HG02588 (cell line): ENCODE results near the gene BBS9.
"Not testable (repeated sequence)": the region's sequence is repeated elsewhere in the genome, so short reads cannot be mapped to it uniquely, and the experiment has no call there.

Source experiments
- ATAC-seq: cut with Tn5 transposase; IDR thresholded peaks from one replicate; pipeline ENCODE4 v1.9.1; 2021; ENCODE audit warnings: mild to moderate bottlenecking, moderate library complexity; ENCODE audit not compliant: unreplicated experiment

BBS9 gene

DNA sequence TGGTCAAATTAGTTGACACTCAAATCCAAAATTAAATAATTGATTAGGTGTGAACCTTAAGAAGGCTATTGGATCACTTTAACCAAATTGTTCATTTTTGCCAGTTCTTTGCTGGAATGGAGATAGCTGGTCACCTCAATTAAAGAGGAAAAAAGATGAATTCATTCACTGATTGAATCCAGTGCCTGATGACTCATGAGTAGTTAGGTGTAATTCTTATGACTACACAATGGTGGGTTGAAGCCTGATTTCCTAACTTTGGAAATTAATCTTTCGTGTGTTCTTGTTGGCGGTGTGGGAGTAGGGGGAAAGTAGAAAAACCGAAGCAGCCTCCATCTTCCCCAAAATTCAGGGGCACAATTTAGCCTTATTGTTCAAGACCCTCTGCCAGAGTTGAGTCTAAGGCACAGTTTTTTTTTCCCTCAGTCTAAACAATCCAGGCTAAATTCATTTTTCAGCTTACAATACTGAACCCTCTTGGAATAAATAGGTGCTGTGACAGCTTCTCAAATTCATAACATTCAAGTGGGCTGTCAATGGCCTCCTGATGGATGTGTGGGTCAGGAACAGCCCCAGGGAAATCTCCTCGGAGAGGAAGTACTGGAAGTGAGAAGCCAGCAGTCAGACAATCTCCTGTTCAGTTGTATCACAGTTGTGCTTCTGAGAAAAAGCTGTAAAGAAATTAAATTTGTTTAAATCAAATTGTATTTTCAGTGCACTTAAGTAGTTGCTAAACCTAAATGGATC lies 356.6 kb downstream of the BBS9 start:
- no peak for ATAC-seq

DNA sequence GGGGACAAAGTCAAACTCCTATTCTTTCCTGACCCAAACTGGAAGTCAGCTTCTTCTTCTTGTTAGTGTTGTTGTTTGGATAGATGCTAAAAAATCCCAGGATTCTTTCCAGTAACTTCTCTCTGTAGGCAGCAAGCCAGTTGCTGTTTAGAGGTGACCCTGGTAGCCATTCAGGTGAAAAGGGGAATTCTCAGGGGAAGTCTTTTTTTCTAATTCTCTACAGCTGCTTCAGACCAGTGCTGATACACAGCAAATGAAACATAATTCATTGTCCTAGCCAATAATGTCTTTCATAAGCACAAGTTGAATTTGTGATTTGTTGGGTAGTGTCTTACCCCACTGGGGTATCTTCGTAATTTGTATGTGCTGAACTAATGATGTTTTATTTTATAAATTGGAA lies 357.3 kb downstream of the BBS9 start:
- ATAC-seq, result no peak

DNA sequence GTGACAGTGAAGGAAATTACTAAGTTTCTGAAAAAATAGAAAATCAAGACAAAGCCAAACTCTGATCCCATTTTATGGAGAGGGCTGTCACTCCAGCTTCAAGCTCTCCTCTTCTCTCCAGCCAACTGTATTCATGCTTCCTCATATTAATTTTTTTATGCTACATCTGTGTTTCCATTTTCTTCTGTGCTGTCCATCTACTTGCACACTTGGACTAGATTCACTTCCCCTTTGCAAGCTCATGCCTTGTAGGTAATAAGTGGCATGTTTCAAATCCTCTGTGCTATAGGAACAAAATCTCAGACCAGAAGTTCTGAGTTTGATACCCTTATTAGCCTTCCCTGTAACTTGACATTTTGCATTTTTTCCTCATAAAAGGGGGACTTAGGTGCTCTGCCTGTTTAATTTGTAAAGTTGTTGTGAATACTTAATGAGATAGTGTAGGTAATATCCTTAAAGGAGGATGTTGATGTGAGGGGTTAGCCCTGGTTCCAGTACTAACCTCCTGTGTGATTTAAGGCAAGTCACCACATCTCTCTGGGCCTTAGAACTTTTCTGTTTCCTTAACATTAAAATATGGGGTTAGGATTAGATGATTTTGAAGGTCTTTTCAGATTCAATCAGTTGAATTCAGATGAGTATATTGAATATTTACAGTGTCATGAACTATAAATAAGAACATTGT lies 358.8 kb downstream of the BBS9 start:
- ATAC-seq, result no peak

DNA sequence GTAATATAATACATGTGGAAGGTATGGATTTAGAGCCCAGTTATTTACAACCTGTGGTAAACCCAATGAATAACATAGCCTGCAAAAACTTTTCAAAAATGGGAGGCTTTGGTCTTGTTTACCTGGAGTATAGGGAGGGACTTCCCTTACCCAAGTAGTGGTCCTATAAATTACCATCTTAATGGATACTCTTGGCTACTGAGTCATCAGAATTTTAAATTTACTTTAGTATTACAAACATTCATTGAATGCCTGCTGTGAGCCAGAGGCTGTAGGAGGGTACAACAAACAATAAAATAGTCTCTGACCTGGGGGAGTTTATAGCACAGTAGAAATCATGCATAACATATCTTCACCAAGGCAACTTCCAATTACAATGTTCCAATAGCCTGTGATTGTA lies 365.1 kb downstream of the BBS9 start:
- ATAC-seq, result no peak

DNA sequence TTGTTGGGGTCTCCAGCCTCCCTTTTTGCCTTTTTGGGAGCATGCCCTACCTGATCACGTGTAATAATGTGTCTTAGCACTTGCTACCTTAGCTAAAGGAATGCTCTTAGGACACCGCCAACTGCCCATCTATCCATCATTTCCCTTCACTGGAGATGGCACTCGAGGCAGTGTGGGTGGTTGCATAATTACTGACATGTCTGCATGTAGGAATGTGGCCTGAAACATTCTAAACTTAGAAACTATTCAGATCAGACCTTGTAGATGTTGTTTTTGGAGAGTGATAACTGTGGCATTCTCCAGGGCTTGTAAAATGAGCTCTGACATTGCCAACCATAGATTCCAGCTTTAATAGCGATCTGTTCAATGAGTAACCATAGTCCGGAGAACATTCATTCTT lies 365.8 kb downstream of the BBS9 start:
- no peak for ATAC-seq

DNA sequence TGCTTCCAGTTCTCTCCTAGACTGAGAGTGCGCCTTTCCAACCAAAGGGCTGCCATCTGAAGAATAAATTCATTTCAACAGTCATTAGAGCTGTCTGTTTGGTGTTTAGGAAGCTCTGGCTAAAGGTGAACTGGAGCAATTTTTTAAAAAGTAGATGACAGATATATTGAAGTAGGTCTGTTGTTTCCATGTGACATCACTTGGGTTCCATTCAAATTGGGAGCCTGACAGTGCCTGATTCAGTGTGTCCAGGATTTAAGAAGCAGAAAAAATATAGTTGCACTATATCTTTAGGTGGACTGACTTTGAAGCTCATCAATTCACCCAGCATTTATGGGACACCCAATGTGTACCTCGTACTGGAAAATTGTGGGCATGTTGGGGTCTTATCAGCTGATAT lies 367.7 kb downstream of the BBS9 start:
- no peak for ATAC-seq

DNA sequence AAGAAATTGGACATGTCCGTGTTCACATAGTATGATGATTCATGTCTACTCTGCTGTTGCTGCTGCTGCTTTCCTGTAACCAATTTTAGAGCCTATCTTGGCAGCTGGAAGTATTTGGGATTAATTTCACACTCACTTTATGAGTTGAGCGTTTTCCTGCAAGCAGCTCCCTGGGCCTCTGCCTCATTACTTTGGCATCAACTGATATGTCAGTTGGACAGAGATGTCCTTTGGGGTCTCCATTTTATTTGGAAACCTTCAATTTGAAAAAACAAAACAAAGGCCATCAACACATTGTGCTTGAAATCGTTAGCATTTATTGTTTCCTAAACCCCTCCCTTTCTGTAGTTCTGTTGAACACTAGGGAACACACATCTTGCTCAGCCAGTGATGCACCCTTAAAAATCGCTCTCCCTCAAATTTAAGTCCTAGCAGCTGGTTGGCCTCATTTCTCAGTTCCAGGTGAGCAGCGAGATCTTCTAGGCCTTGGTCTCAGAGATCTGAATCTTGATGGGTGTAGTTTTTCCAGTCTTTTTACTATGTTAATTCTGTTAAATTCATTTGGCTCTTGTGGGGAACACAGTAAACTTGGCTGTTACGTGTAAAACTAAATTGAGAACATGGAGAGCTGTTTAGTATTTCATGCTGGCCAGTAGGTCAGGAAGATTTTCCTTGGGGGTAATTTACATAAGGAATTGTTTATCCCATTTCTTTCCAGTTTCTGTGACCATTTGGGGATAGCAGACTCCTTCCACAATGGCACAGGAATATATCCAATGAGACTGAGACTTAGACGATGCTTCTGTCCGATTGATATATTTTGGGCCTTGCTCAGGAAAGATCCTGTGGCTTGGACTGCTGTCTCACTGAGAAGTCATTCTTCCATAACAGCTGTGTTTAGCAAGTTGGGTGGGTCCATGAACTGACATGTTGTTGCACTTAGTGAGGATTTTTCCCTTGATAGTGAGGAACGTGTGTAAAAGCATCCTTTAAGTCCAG lies 371.6 kb downstream of the BBS9 start:
- ATAC-seq, result no peak

DNA sequence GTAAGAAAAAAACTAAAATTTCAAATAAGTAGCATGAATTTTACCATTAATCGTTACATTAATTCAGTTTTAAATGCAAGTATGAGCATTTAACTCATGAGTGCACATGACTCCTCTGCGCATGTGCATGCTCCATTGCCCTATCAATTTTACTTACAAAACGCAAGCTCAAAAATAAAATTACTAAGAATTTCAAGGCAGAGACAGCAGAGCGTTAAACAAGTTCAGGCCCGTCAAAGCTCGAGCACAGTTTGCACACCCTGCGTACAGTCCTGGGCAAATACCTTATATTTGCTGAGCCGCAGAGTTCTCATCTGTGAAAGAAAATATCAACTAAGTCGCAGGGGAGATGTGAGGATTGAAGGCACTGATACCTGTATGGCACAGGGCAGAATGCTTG lies 373.6 kb downstream of the BBS9 start:
- ATAC-seq, result no peak

DNA sequence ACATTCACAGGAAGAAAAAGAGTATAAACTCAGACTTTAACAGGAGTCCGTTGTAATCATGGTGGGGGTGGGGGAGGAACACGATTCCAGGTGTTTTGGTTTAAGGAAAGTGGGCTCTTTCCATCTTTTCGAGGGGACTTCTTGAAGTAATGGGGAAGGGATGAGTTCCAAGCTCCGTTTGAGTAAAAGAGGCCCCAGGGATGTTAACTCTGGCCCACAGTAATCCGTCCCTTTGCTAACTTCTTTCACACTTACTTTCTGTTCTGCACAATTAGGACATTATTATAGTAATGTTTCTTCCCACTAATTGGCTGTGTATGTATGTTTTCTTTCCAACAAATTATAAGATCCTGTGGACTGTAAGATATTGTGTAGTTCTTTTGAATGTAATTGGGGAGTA lies 374.4 kb downstream of the BBS9 start:
- ATAC-seq, result no peak

DNA sequence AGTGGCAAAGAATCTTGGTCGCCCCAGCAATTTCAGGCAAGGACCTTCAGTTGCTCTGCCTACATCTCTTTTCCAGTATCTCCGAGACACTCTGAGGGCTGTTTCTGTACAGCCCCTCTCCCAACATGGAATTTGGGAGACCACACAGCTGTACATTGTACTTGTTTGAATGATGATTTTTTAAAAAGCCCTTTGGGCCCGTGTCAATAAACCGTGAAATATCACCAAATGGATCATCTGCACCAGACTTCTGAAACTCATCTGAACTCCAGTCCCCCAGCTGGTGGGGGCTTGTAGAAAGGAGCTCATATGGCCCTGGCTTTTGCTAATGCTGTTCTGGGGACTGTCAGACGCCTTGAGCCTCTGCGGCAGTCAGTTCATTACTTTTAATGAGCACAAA lies 374.9 kb downstream of the BBS9 start:
- no peak for ATAC-seq

DNA sequence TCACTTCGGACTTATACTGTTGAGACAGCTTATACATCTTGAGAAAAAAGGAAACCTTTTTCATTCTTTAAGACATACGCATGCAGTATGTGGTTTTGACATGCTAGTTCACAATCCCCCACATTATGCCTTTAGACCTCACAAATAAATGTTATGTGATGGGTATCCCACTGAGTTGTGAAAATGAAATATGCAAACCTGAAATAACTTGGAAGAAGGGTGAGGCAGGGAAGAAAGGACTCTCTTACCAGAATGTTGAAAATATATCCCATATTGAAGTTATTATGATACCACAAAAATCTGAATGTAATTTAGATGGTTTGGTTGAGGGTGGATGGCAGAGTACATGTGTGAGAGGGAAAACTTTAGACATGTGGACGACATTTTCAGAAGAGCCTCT lies 379.8 kb downstream of the BBS9 start:
- no peak for ATAC-seq

DNA sequence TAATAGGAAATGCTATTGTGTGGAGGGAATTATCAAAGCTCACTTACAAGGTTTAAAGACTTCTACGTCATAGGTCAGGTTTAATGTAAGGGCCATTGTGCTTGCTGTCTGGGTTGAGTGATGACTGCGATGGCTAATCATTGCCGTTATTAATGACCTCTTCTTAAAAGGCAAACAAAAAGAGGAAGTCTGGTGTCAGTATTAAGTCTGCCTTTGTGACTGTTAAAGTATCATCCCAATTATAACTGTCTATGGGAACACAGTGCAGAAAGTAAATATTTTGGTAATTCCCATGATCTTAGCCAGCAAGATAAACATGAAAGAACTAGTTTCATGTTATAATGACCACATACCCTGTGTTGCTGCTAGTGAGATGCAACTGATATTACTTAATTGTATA lies 382.4 kb downstream of the BBS9 start:
- no peak for ATAC-seq

DNA sequence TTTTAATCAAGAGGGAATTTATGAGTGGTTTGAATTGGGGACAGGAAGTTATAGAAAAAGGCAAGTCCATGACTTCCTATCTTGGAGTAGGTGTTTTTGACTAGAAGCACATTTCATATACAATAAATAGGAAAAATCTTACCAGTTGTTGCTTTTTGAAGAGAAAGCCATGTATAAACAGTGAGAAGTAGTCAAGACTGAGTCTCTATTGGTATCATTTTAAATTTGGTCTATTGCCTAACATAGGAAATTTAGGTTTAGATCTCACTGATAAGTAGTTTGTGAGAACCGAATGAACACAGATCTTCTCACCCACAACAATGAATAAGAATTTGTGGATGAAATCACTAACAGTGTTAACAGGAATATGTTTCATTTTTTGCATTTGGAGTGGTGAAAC lies 387.2 kb downstream of the BBS9 start:
- no peak for ATAC-seq

DNA sequence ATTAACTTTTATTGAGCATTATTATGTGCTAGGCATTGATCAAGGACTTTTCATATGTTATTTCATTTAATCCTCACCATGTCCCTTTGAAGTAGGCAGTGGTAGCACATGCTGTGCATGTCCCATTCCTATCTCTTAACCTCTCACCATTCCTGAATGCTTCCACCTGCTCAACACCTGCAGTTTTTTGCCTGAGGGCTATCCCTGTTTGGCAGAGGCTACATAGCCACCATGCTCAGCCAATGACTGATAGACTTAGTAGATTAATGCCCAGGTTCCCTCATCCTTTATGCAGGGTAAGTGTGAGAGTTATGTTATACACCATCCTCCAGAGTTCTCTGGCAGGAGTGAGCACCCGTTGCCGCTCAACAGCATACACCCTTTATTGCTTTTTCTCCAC lies 387.8 kb downstream of the BBS9 start:
- no peak for ATAC-seq

DNA sequence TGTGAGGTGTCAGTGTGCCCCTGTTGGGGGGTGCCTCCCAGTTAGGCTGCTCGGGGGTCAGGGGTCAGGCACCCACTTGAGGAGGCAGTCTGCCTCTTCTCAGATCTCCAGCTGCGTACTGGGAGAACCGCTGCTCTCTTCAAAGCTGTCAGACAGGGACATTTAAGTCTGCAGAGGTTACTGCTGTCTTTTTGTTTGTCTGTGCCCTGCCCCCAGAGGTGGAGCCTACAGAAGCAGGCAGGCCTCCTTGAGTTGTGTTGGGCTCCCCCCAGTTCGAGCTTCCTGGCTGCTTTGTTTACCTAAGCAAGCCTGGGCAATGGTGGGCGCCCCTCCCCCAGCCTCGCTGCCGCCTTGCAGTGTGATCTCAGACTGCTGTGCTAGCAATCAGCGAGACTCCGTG lies 397.6 kb downstream of the BBS9 start:
- ATAC-seq, result not testable (repeated sequence)

DNA sequence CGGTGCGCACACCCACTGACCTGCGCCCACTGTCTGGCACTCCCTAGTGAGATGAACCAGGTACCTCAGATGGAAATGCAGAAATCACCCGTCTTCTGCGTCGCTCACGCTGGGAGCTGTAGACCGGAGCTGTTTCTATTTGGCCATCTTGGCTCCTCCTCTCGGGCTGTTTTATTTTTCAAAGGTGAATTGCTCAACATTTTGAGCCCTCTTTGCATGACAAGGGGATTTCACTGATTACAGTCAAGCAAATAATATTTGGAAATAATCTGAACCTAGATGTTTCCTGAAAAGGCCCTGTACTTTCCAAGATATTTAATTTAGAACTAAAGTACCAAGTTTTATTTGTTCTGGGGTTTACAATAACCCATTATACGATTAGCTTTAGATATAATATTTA lies 398.2 kb downstream of the BBS9 start:
- ATAC-seq, result not testable (repeated sequence)

DNA sequence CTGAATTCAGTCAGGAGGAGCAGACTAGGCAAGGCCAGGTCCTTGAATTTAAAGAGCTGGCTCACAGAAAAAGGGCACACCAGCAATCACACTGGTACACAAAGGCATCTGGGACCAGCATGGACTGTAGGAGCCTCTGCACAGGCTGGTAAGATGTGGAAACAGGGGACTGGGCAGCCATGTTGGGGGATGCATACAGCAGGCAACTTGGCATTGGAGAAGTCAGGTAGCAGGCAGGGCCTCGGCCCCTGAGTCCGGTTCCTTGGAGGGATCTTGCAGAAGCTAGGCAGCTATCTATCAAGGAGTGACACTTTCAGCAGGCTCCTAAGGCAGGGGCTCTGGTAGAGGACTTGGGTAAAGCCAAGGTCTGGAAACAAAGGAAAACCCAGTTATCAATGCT lies 399.7 kb downstream of the BBS9 start:
- no peak for ATAC-seq

DNA sequence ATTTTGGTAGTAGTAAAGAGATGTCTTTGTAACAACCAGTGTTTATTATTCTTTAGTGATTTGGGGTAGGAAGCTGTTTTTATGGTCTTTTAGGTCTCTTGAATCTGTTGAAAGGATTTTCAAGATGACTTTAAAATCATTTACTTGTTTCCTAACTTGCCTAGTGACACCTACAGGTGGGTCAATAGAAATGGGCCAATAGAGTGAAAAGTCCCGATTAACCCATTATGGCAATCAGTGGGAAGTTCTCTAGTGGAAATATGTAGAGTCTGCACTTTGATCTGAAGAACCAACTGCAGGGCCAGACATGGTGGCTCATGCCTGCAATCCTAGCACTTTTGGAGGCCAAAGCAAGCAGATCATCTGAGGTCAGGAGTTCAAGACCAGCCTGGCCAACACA lies 401.3 kb downstream of the BBS9 start:
- no peak for ATAC-seq

DNA sequence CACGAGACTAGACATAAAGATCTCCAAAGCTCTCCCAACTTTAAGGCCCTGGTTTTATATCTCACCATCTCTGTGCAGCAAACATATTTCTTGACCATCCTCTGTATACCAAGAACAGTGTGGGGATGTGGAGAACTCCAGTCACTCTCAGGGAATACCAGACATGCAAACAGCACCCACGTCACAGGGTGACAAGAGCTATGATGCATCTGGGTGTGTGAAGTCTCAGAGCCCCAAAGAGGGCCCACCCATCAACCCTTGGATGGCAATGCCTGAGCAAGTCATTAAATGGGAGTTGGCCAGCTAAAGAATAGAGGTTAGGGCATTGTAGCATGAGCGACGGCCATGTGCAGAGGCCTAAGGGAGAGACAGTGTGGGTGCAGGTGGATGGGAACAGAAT lies 402.5 kb downstream of the BBS9 start:
- no peak for ATAC-seq

DNA sequence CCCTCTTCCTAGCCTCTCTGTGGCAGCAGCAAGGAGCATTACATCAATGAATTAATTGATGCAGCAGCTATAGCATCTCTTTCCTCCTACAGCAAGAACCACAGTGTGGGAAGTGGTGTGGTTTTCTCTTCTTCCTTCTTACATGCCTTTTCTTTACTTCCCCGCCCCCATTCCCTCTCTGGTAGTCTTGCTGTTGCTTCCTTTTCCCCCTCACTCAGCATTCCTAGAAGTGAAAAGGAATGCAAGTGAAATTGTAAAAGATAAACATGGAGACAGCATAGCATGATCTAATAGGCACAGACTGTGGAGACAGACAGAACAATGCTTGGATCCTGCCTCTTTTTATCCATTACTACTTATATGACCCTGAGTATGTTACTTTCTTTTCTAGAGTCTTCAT lies 405.5 kb downstream of the BBS9 start:
- no peak for ATAC-seq

DNA sequence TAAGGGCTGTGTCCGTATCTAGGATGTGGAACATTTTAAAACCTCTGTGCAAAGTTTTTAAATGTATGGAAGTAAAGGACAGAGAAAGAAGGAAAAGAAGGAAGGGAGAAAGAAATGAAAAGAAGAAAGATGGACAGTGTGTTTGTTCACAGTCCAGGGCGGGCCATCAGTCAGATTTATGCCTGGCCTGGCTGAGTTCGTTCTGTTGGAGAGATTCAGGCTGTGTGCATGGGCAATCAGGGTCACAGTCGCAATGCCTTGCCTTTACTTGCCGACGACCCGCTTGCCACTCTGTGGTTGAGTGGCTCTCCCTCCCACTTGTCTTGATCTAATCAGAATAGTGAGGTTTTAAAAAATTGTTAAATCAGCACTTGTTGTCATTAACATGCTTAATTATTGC lies 406.6 kb downstream of the BBS9 start:
- no peak for ATAC-seq
